Keratinocyte (primary cell): ENCODE results near the gene ZNF880.
A peak's percentile ranks its signal among the peaks of the same experiment; 100 is the strongest.

Source experiments
- EZH2 ChIP-seq: IDR thresholded peaks from one replicate; pipeline ENCODE4 v1.6.1; 2012; ENCODE audit warnings: inconsistent platforms, mild to moderate bottlenecking, low read length, moderate library complexity
- TF ChIP-seq, protein P1 (sequence below), 3 experiments: IDR thresholded peaks in 1 of 3; conservative IDR thresholded peaks in 1 of 3; optimal IDR thresholded peaks in 1 of 3; 2 replicates in 2 of 3; 3 replicates in 1 of 3; pipeline versions ENCODE3 to v1.5.1; 2011; ENCODE audit warnings: low read length in 3 of 3, mild to moderate bottlenecking in 3 of 3, moderate library complexity in 2 of 3, control low read depth in 1 of 3, inconsistent platforms in 1 of 3; ENCODE audit not compliant: insufficient read depth in 2 of 3; ENCODE audit errors: extremely low read depth in 1 of 3

DNA sequence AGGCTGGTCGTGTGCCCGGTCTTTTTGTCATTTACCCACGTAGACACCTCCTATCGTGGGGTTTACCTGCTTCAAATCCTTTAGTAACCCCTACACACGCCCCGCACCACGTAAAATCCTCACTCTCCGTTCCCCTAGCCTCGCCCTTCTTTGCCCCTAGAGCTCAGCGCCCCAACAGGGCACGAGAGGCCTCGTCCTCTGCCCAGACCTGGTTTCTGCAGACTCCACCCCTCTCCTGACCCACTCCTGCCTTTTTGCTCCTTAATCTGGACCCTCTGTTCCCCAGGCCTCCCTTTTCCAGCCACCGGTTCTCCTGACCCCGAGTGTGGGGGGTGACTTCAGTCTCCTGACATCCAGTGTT is 28.3 kb downstream of the ZNF880 start:
- TF ChIP-seq, protein P1, sequence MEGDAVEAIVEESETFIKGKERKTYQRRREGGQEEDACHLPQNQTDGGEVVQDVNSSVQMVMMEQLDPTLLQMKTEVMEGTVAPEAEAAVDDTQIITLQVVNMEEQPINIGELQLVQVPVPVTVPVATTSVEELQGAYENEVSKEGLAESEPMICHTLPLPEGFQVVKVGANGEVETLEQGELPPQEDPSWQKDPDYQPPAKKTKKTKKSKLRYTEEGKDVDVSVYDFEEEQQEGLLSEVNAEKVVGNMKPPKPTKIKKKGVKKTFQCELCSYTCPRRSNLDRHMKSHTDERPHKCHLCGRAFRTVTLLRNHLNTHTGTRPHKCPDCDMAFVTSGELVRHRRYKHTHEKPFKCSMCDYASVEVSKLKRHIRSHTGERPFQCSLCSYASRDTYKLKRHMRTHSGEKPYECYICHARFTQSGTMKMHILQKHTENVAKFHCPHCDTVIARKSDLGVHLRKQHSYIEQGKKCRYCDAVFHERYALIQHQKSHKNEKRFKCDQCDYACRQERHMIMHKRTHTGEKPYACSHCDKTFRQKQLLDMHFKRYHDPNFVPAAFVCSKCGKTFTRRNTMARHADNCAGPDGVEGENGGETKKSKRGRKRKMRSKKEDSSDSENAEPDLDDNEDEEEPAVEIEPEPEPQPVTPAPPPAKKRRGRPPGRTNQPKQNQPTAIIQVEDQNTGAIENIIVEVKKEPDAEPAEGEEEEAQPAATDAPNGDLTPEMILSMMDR (optimal IDR thresholded peaks at IDR 0.05 in 1 of 3, IDR thresholded peaks at IDR 0.05 in 1 of 3, conservative IDR thresholded peaks at IDR 0.05 in 1 of 3; ENCODE audit: extremely low read depth in 1 of 3, insufficient read depth in 2 of 3, low read length in 3 of 3), result peak in 1 of 3 experiments; percentile 39
- no peak for TF ChIP-seq EZH2
